Measurements from ENCODE around the gene TPCN1. TPM values are rescaled to one million over a fixed set of nuclear protein-coding genes. Genes with fewer than 3 reads are reported as not detected.

TPCN1 gene
- total RNA-seq, 4 donors from 2014 or later: 85.1 to 1,315 (median 121) TPM

DNA sequence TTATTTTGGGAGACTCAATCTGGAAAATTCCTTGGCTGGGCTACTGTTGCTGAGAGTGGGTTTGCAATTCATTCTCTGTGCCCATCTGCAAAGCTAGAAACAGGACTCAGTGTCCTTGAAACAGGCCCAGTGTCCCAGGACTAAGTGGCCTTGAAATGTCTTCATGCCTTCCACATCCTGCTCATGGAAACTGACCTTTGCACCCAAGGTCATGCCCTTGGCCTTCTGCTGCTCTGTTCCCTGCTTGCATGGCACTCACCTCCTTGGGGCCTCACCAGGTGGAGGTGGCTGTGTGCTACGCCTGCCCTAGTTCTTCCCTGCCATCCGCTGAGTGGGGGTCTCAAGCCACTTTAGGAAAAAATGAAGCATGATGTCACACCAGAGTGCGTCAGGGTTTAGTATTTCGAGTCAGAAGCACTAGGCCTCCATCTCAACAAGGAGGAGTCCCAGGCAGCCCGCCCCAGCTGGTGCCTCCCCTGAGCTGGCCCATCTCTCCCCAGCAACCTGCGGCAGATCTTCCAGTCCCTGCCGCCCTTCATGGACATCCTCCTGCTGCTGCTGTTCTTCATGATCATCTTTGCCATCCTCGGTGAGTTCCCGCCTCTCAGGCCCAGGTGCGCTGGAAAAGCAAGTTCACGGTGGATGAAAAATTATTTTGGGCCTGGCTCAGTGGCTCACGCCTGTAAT lies 48.1 kb downstream of the TPCN1 start:
- H3K4me3 ChIP-seq: no peak overlapping the region
- H3K4me1 ChIP-seq: peaks cover 0 to 25% (median 0%) of the 10 kb centered on the region in 4 donors
- H3K9me3 ChIP-seq: no peaks in the 10 kb centered on the region
- DNase-seq: no peak
- H3K27me3 ChIP-seq: no peaks in the 10 kb centered on the region
- peaks cover 0 to 44% (median 5%) of the 10 kb centered on the region in 4 donors for H3K36me3 ChIP-seq
- intact Hi-C loops (cut with DNase I; ENCODE audit: low total_unique reads) (no loop called here), in situ Hi-C loops (cut with MboI; ENCODE audit: low pct_ligation_motif_present in 1 of 4, low pct_unique_long_range_greater_than_20kb in 1 of 4, low sequenced_read_pairs in 3 of 4) (no loop called here)
- no peak overlapping the region for H3K27ac ChIP-seq
- no peak for TF ChIP-seq POLR2A (IDR thresholded peaks at IDR 0.05)
- no peak for TF ChIP-seq CTCF (IDR thresholded peaks at IDR 0.05)
- no peak for TF ChIP-seq POLR2AphosphoS5 (IDR thresholded peaks at IDR 0.05)
- TF ChIP-seq EP300 (IDR thresholded peaks at IDR 0.05; ENCODE audit: low read depth): no peak
- 97 to 98% methylated on average over 7 to 12 of the region's 12 CpGs for WGBS, 2 donors (ENCODE audit: low coverage in 1 of 2)

DNA sequence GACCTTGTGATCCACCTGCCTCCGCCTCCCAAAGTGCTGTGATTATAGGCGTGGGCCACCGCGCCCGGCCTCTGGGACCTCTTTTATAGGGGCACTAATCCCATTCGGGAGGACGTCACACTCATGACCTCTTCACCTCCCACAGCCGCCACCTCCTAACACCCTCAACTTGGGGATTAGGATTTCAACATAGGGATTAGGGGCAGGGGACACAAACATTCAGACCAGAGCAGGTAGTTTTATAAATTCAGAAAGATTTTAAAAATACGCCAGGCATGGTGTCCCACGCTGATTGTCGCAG lies 49.4 kb downstream of the TPCN1 start:
- H3K4me1 ChIP-seq: peaks cover 0 to 25% (median 0%) of the 10 kb centered on the region in 4 donors
- intact Hi-C loops (cut with DNase I; ENCODE audit: low total_unique reads): no loop called here
- no peak for TF ChIP-seq POLR2AphosphoS5 (IDR thresholded peaks at IDR 0.05)
- no peak for TF ChIP-seq CTCF (IDR thresholded peaks at IDR 0.05)
- no peak for TF ChIP-seq EP300 (IDR thresholded peaks at IDR 0.05; ENCODE audit: low read depth)
- no peak for TF ChIP-seq POLR2A (IDR thresholded peaks at IDR 0.05)
- no peaks in the 10 kb centered on the region for H3K9me3 ChIP-seq
- peaks cover 0 to 44% (median 9%) of the 10 kb centered on the region in 4 donors for H3K36me3 ChIP-seq
- DNase-seq: no peak
- in situ Hi-C loops (cut with MboI; ENCODE audit: low pct_ligation_motif_present in 1 of 4, low pct_unique_long_range_greater_than_20kb in 1 of 4, low sequenced_read_pairs in 3 of 4): no loop called here
- H3K27me3 ChIP-seq: no peaks in the 10 kb centered on the region
- H3K27ac ChIP-seq: peak overlapping the region in 2 of 4 donors; percentile 68 to 79
- 60 to 81% methylated on average over 5 to 11 of the region's 11 CpGs for WGBS, 2 donors (ENCODE audit: low coverage in 1 of 2)
- no peak overlapping the region for H3K4me3 ChIP-seq

DNA sequence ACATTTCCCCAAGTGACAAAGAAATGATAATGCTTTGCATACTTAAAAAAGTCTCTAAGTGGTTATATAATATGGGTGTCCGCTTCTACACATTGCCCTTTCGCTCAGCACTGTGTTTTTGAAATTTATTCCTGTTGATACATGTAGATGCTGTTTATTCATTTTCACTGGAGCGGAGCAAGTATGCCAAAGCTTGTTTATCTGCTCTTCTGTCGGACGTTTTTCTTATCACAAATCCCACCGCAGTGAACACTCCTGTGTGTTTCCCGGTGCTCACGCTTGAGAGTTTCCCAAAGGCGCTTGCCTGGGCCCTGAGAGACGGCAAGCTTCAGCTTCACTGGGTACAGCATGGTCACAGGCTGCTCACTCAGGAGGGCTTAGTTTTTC lies 50.2 kb downstream of the TPCN1 start:
- Histone ChIP-seq H3K36me3 (peaks cover 0 to 38% (median 7%) of the 10 kb centered on the region in 4 donors), H3K4me1 (peaks cover 0 to 25% (median 0%) of the 10 kb centered on the region in 4 donors), H3K9me3 (no peaks in the 10 kb centered on the region), H3K27ac (peak overlapping the region; percentile 65 to 82 (median 74)), H3K27me3 (no peaks in the 10 kb centered on the region), H3K4me3 (no peak overlapping the region)
- TF ChIP-seq CTCF (IDR thresholded peaks at IDR 0.05): no peak
- no peak for TF ChIP-seq EP300 (IDR thresholded peaks at IDR 0.05; ENCODE audit: low read depth)
- no peak for TF ChIP-seq POLR2AphosphoS5 (IDR thresholded peaks at IDR 0.05)
- TF ChIP-seq POLR2A (IDR thresholded peaks at IDR 0.05): no peak
- DNase-seq: no peak
- WGBS, 2 donors (ENCODE audit: low coverage in 1 of 2): 72 to 87% methylated on average over 5 to 10 of the region's 10 CpGs
- in situ Hi-C loops (cut with MboI; ENCODE audit: low pct_ligation_motif_present in 1 of 4, low pct_unique_long_range_greater_than_20kb in 1 of 4, low sequenced_read_pairs in 3 of 4): no loop called here
- intact Hi-C loops (cut with DNase I; ENCODE audit: low total_unique reads): no loop called here

DNA sequence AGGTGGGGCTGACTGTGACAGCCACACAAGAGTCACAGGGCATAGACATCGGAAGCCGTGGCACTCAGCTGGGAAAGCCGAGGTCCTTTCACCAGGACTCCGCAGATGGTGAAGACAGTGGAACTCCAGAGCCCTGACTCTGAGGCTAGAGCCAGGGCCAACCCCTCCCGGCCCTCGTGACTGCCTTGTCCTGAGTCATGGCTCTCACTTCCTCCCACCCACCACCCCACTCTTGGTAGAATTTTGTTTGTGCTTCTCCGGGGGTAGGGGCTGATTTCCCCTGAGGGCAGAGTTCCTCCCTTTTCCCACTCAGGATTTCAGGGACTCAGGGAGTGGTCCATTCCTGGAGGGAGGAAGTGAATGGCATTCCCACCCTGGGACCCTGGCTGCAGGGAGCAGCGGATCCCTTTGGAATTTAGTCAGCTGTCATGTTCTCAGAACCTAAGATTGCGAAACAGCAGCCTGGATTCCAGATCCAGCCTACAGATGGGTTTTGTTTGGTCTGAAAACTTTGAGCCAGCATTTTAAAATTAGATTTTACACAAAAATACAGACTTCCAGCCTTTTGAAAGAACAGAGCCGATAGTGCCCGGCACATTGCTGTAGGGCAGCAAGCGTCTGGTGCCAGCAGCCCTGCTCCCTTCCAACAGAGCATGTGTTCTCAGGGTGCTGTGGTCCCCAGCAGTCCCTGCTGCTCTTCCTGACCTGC lies 50.7 kb downstream of the TPCN1 start:
- intact Hi-C loops (cut with DNase I; ENCODE audit: low total_unique reads): no loop called here
- DNase-seq: peak; percentile 55
- Histone ChIP-seq H3K4me3 (no peak overlapping the region), H3K36me3 (peaks cover 0 to 39% (median 9%) of the 10 kb centered on the region in 4 donors), H3K9me3 (no peaks in the 10 kb centered on the region), H3K27me3 (no peaks in the 10 kb centered on the region), H3K27ac (peak overlapping the region; percentile 65 to 82 (median 74)), H3K4me1 (peaks cover 0 to 25% (median 0%) of the 10 kb centered on the region in 4 donors)
- in situ Hi-C loops (cut with MboI; ENCODE audit: low pct_ligation_motif_present in 1 of 4, low pct_unique_long_range_greater_than_20kb in 1 of 4, low sequenced_read_pairs in 3 of 4): no loop called here
- 69 to 75% methylated on average over 4 to 12 of the region's 12 CpGs for WGBS, 2 donors (ENCODE audit: low coverage in 1 of 2)
- peak; percentile 28 to 49 (median 38) for TF ChIP-seq POLR2AphosphoS5 (IDR thresholded peaks at IDR 0.05)
- TF ChIP-seq EP300 (IDR thresholded peaks at IDR 0.05; ENCODE audit: low read depth): no peak

All from transverse colon (tissue), 4 donors.